ENCODE data around the gene FANCC. TPM values are rescaled to one million over a fixed set of nuclear protein-coding genes. Genes with fewer than 3 reads are reported as not detected.

FANCC gene
- total RNA-seq, 1 donor from 2014 or later = 12.2 TPM

GRCh38 chr9:95130484-95130883 is 187.0 kb downstream of the FANCC start:
- no peak for DNase-seq (ENCODE audit: low spot score in 2 of 2)
- FAIRE-seq = no peak

- DNase-seq (ENCODE audit: low spot score in 2 of 2) (no peak), FAIRE-seq (no peak)
These were observed 187.8 kb downstream of the FANCC start for GRCh38 chr9:95129476-95130291.

- no peak for DNase-seq (ENCODE audit: low spot score in 2 of 2)
- FAIRE-seq = no peak
These were observed 189.4 kb downstream of the FANCC start for GRCh38 chr9:95128177-95128524.

- no peak for FAIRE-seq
These were observed 190.0 kb downstream of the FANCC start for GRCh38 chr9:95127249-95128176.

GRCh38 chr9:95126739-95127138 is 190.8 kb downstream of the FANCC start:
- no peak for DNase-seq (ENCODE audit: low spot score in 2 of 2)
- FAIRE-seq = no peak

More at GRCh38 chr9:95127249-95128176, 190.0 kb downstream of the FANCC start:
- peak; percentile 63 to 82 for DNase-seq (ENCODE audit: low spot score in 2 of 2)

GRCh38 chr9:95125652-95126051 is 191.9 kb downstream of the FANCC start:
- FAIRE-seq = no peak
- DNase-seq (ENCODE audit: low spot score in 2 of 2) = no peak

GRCh38 chr9:95124582-95125367 is 192.7 kb downstream of the FANCC start:
- no peak for DNase-seq (ENCODE audit: low spot score in 2 of 2)
- no peak for FAIRE-seq

- FAIRE-seq (no peak), DNase-seq (ENCODE audit: low spot score in 2 of 2) (no peak)
These were observed 196.6 kb downstream of the FANCC start for GRCh38 chr9:95120781-95121370.

- DNase-seq (ENCODE audit: low spot score in 2 of 2) (no peak), FAIRE-seq (no peak)
These were observed 198.9 kb downstream of the FANCC start for GRCh38 chr9:95118596-95118995.

GRCh38 chr9:95116808-95117204 is 200.7 kb downstream of the FANCC start:
- DNase-seq (ENCODE audit: low spot score in 2 of 2) = no peak
- no peak for FAIRE-seq

- FAIRE-seq (no peak), DNase-seq (ENCODE audit: low spot score in 2 of 2) (no peak)
These were observed 201.3 kb downstream of the FANCC start for GRCh38 chr9:95116002-95116807.

- no peak for FAIRE-seq
- no peak for DNase-seq (ENCODE audit: low spot score in 2 of 2)
These were observed 202.4 kb downstream of the FANCC start for GRCh38 chr9:95115104-95115503.

- no peak for DNase-seq (ENCODE audit: low spot score in 2 of 2)
- FAIRE-seq = no peak
These were observed 204.9 kb downstream of the FANCC start for GRCh38 chr9:95112436-95113280.

- DNase-seq (ENCODE audit: low spot score in 2 of 2) = no peak
- FAIRE-seq = no peak
These were observed 205.8 kb downstream of the FANCC start for GRCh38 chr9:95111716-95112115.

GRCh38 chr9:95110921-95111525 is 206.5 kb downstream of the FANCC start:
- no peak for DNase-seq (ENCODE audit: low spot score in 2 of 2)
- no peak for FAIRE-seq

- FAIRE-seq = no peak
- DNase-seq (ENCODE audit: low spot score in 2 of 2) = no peak
These were observed 208.1 kb downstream of the FANCC start for GRCh38 chr9:95109456-95109855.

GRCh38 chr9:95108777-95109176 is 208.7 kb downstream of the FANCC start:
- FAIRE-seq = no peak
- DNase-seq (ENCODE audit: low spot score in 2 of 2) = no peak

GRCh38 chr9:95107976-95108375 is 209.5 kb downstream of the FANCC start:
- FAIRE-seq (no peak), DNase-seq (ENCODE audit: low spot score in 2 of 2) (no peak)

Measured in frontal cortex (tissue), 4 donors.